ENCODE measurements around the gene PTH1R. TPM values are rescaled to one million over a fixed set of nuclear protein-coding genes. Genes with fewer than 3 reads are reported as not detected.
A peak's percentile ranks its signal among the peaks of the same experiment; 100 is the strongest.

The PTH1R gene
- total and polyA plus RNA-seq, 4 donors = 11.2 to 29.7 (median 19.9) TPM

DNA sequence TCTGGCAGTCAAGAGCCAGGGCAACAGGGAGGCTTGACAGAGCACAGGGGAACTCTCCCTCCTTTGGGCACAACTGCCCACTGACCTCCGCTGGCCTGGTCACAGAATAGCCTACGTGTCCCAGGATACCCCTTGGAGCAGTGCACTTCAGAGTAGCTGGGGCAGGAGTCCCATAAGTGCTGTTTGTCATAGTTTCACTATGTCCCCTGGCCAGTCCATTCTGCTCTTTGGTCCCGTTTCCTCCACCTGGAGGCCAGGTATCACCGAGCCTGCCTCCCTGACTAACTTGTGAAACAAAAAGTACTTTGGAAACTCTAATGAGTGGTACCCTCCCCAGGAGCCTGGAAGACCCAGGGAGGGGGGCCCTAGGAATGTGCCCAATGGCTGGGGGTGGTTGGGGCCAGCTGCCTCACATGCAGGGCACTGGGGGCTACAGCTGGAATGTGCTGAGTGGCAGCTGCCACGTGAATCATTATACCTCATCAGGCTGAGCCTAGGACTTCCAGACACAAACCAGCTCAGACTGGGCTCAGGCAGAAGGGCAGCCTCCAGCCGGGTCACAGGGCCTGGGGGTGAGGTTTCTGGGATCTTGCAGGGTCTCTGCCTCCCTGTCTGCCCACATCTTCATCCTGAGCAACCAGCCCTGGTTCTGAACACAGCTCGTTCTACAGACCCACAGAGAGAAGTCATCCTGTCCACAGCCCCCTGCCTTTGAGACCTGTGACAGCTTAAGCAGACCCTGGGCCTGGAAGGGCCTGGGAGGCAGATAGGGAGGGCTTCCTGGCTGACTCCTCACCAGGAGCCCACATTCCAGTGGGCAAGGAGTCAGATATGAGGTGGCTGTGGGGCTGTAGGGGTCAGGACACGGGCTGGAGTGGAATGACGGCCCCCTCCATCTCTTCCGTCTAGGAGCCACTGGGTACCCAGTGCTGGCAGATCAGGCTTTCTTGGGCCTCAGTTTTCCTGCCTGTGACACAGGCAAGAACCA lies 914 bp upstream of the PTH1R start:
- Histone ChIP-seq H3K36me3 (ENCODE audit: control insufficient read depth in 4 of 4, insufficient read depth in 4 of 4, low read length in 4 of 4) (no peaks in the 10 kb centered on the region), H3K27me3 (ENCODE audit: control insufficient read depth in 3 of 3, insufficient read depth in 3 of 3, low read length in 2 of 3) (peaks cover 0 to 5% (median 0%) of the 10 kb centered on the region in 3 donors), H3K9ac (ENCODE audit: insufficient read depth in 1 of 2, low read length in 2 of 2) (no peak overlapping the region), H3K4me3 (no peak overlapping the region), H3K9me3 (ENCODE audit: control insufficient read depth in 4 of 4, insufficient read depth in 3 of 4, low read length in 3 of 4) (no peaks in the 10 kb centered on the region), H3K4me1 (ENCODE audit: control insufficient read depth in 5 of 5, insufficient read depth in 5 of 5, low read length in 5 of 5) (peaks cover 4 to 64% (median 23%) of the 10 kb centered on the region in 5 donors), H3K27ac (ENCODE audit: low read depth in 1 of 2, low read length in 1 of 2) (no peak overlapping the region)
- WGBS, 2 donors = 87 to 91% methylated on average over 10 of the region's 10 CpGs
- ATAC-seq (ENCODE audit: insufficient read depth, low FRiP score) (no peak), DNase-seq (no peak)
- no peak for TF ChIP-seq CTCF (IDR thresholded peaks at IDR 0.05; ENCODE audit: control extremely low read depth, extremely low read depth)

DNA sequence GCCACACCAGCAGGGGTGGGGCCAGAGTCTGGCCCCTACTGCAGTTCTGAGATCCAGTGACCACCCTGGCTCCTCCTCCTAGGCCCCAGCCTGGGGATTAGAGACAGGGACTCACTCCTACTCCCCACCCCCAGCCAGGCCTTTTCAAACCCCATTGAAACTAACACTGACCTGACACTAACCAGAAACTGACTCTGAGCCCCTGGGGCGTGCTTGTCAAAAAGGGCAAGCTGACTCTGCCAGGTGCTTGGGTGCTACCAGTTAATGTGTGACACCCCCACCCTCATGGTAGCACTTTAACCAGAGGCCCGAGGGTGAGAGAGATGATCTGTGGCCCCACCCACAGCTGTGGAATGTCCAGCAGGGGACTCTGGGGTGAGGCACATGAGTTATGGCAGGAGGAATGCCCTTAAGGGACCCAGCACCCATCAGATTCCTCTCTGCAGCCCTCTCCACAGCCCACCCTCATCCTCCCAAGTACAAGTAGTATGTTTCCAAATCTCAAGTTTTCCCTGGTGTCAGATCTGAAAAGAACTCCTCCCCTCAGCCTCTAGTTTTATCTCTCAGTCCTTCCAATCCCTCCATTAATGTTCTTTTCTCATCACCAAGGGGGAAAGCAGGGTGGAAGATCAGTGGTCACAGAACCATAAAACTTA lies 1.4 kb downstream of the PTH1R start:
- H3K27ac ChIP-seq (ENCODE audit: low read depth in 1 of 2, low read length in 1 of 2) = no peak overlapping the region
- no peak overlapping the region for H3K4me3 ChIP-seq
- no peak for ATAC-seq (ENCODE audit: insufficient read depth, low FRiP score)
- H3K9ac ChIP-seq (ENCODE audit: insufficient read depth in 1 of 2, low read length in 2 of 2) = no peak overlapping the region
- H3K27me3 ChIP-seq (ENCODE audit: control insufficient read depth in 3 of 3, insufficient read depth in 3 of 3, low read length in 2 of 3) = peaks cover 0 to 10% (median 0%) of the 10 kb centered on the region in 3 donors
- peaks cover 4 to 43% (median 16%) of the 10 kb centered on the region in 5 donors for H3K4me1 ChIP-seq (ENCODE audit: control insufficient read depth in 5 of 5, insufficient read depth in 5 of 5, low read length in 5 of 5)
- peak in 1 of 3 donors; percentile 50 for DNase-seq
- peaks cover 0 to 3% (median 0%) of the 10 kb centered on the region in 4 donors for H3K36me3 ChIP-seq (ENCODE audit: control insufficient read depth in 4 of 4, insufficient read depth in 4 of 4, low read length in 4 of 4)
- no peaks in the 10 kb centered on the region for H3K9me3 ChIP-seq (ENCODE audit: control insufficient read depth in 4 of 4, insufficient read depth in 3 of 4, low read length in 3 of 4)
- WGBS, 2 donors = 58 to 87% methylated on average over 2 of the region's 2 CpGs
- no peak for TF ChIP-seq CTCF (IDR thresholded peaks at IDR 0.05; ENCODE audit: control extremely low read depth, extremely low read depth)

DNA sequence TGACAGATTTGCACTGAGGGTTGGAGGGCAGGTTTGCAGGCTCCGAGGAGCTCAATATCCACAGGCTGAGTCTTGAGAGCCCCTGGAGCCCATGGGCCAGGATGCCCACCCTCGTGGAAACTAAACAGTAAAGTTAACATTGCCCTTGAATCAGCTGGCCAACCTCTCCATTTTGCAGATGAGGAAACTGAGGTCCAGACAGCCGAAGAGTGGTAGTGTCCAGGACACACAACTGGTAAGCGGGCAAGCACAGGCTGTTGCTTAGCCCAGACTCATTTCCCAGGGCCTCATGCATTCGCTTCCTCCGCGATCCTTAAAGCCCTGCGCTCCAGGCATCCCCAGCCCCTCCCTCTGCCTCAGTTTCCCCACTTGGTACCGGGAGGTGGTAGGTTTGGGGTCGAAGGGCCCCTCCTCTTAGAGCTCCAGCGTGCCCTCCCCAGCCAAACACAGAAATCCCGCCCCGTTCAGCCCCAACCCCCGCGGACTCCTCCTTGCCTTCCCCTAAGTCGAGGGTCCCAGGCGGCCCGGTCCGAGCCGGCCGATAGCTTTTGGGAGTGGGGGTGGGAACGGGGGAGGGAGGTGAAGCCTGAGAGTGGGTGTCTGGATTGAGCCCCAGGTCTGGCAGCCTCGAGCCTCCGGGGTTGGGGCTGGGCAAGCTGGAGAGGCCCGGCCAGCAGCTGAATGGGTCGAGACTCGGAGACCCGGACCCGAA lies 3.5 kb downstream of the PTH1R start:
- DNase-seq (no peak), ATAC-seq (ENCODE audit: insufficient read depth, low FRiP score) (no peak)
- Histone ChIP-seq H3K27ac (ENCODE audit: low read depth in 1 of 2, low read length in 1 of 2) (no peak overlapping the region), H3K36me3 (ENCODE audit: control insufficient read depth in 4 of 4, insufficient read depth in 4 of 4, low read length in 4 of 4) (peaks cover 0 to 10% (median 0%) of the 10 kb centered on the region in 4 donors), H3K4me1 (ENCODE audit: control insufficient read depth in 5 of 5, insufficient read depth in 5 of 5, low read length in 5 of 5) (peaks cover 0 to 49% (median 15%) of the 10 kb centered on the region in 5 donors), H3K4me3 (no peak overlapping the region), H3K9ac (ENCODE audit: insufficient read depth in 1 of 2, low read length in 2 of 2) (peak overlapping the region in 1 of 2 donors; percentile 57), H3K27me3 (ENCODE audit: control insufficient read depth in 3 of 3, insufficient read depth in 3 of 3, low read length in 2 of 3) (peaks cover 0 to 22% (median 0%) of the 10 kb centered on the region in 3 donors), H3K9me3 (ENCODE audit: control insufficient read depth in 4 of 4, insufficient read depth in 3 of 4, low read length in 3 of 4) (no peaks in the 10 kb centered on the region)
- 37 to 41% methylated on average over 27 to 29 of the region's 29 CpGs for WGBS, 2 donors
- TF ChIP-seq CTCF (IDR thresholded peaks at IDR 0.05; ENCODE audit: control extremely low read depth, extremely low read depth) = no peak
